T follicular helper cell (primary cell): ENCODE measurements around the gene LRBA.

Source experiments
- DNase-seq: peaks from one replicate; pipeline ENCODE4 v3.0.0-alpha.2; 2020; ENCODE audit warnings: low read depth

The LRBA gene

GRCh38 chr4:150323406-150324325 is 691.4 kb downstream of the LRBA start:
- DNase-seq = no peak

DNA sequence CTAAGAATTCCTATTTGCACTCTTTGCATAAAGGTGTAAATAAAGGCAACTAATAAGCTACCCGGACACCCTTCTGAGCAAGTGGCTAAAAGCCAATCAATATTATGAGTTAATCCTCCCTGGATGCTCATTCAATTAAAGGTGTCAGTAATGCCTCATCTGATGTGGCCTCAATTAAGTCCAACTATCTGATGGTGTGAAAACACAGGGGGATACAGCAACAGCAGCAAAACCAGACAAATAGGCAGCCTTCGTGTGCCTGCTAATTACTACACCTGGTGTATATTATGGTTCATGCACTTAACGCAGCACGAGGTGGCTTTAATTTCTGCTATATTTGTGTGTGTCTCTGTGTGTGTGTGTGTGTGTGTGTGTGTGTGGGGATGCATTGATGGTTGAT is 692.4 kb downstream of the LRBA start:
- no peak for DNase-seq

DNA sequence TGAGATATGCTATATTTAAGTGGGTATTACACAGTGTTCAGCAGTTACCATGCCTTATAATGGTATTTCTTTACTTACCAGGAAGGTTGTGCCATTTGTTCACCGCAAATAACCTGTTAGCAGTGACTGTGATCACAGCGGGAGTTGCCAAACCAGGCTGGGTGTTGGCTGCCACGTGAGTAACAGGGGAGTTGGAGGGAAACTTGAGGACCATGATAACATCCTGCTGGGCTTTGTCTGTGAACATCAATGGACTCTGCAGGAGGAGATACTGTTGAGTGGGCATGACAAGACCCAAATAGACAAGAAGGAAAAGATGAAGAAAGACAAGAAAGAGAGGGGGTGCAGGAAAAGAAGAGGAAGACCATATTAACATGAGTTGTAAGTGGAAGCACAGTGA is 694.0 kb downstream of the LRBA start:
- no peak for DNase-seq

- DNase-seq = no peak
These were observed 696.1 kb downstream of the LRBA start for GRCh38 chr4:150318971-150319370.

- DNase-seq = no peak
These were observed 696.6 kb downstream of the LRBA start for GRCh38 chr4:150318527-150318926.

DNA sequence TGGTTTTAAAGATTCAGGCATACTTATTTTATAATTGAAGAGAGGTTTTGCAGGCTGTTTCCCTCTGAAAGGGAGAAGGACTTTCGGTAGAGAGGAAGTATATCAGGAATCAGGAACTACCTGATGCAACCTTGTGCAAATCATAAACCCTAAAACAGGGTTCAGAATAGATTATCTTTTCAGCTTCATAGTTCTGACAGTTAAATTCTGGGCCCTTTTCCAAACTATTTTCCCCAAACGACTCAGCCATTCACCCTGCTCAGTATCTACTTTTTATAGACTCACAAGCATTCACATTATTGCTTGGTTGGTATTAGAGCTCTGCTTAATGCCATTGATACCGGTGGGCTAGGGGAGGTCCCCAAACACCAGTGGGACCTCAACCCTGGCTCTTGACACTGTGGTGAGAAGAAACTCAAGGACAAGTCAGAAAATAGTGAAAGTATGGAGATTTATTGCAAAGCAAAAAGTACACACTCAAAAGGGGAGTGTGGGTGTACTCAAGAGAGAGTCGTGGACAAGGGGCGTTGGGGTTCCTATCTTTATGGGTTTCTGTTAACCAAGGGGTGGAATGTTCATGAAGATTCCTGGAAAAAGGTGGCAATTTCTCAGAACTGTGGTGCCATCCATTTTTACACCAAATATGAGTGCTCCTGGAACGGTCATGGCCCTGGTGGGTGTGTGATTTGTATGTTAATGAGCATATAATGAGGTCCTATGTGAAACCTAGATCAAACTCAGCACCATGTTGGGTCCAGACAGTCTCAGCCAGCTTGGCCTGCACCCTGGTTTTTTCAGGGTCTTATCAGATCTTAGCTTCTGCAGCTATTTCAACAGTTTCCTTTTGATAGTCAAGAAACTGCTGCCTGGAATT is 698.5 kb downstream of the LRBA start:
- no peak for DNase-seq

DNA sequence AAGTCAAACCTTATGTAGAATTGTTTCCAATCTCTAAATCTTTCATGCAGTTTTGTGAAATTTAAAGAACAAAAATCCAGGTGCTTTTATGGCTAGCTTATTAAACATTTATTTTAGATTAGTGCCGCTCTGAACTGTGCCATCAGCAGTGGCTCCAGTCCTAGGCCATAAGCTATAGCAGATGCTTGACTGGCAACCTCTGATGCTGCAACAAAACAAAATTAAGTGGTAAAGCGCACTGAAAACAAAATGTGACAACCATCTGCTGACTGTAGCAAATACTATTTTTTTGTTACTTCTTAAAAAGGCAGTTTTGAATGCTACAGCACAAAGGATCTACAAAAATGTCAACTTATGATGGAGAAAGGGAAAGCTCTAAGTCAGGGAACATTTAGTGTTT is 699.4 kb downstream of the LRBA start:
- no peak for DNase-seq

DNA sequence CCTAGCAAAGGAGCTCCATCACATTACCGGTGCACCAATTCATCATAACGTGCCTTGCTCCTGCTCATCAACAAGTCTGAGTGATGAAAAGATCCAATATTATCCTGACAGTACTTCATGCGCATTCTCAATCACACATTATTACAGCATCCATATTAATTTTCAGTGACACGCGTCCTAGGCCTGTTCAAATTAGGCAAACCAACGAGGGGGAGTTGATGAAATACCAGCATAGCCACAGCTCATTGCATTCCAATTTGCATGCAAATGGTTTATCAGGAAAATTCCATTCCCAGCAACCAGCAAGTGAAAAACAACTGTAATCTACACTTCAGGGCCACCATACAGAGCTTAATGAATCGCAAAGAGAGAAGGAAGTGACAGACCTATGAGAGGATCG is 699.9 kb downstream of the LRBA start:
- no peak for DNase-seq

DNA sequence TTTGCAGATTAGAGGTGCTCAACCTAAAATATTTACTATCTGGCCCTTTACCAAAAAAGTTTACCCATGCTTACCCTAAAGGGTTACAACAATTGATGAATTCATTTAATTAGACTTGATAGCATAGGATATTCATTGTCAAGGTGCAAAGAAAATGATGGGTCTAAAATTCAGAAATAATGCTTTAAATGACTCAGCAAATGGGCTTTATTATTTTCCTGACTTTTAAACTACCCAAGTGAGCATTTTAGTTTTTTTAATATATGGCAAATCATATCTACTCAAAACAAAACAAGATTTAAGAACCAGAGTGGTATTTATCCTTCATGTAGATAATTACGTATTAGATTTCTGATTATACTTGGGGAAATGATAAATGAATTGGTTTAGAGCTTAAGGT is 701.1 kb downstream of the LRBA start:
- no peak for DNase-seq

- no peak for DNase-seq
These were observed 704.8 kb downstream of the LRBA start for GRCh38 chr4:150310159-150310895.

DNA sequence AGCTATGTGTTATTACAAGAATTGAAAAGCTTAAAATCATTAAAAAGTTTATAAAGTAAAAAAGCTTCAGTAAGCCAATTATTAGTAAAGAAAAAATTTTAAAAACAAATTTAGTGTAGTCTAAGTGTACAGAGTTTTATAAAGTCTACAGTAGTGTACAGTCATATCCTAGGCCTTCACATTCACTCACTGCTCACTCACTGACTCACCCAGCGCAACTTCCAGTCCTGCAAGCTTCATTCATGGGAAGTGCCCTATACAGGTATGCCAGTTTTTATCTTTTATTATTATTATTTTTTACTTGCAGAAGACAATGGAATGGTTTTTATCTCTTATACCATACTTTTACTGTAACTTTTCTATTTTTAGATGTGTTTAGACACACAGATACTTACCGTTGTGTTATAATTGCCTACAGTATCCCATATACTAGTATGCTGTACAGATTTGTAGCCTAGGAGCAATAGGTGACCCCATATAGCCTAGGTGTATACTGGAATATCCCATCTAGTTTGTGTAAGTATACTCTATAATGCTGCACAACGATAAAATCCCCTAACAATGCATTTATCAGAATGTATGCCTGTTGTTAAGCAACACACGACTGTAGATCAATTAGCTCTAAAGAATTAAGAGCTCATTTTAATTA is 706.1 kb downstream of the LRBA start:
- DNase-seq = no peak

- DNase-seq = no peak
These were observed 708.4 kb downstream of the LRBA start for GRCh38 chr4:150306719-150307118.

GRCh38 chr4:150305995-150306394 is 709.1 kb downstream of the LRBA start:
- DNase-seq = no peak

DNA sequence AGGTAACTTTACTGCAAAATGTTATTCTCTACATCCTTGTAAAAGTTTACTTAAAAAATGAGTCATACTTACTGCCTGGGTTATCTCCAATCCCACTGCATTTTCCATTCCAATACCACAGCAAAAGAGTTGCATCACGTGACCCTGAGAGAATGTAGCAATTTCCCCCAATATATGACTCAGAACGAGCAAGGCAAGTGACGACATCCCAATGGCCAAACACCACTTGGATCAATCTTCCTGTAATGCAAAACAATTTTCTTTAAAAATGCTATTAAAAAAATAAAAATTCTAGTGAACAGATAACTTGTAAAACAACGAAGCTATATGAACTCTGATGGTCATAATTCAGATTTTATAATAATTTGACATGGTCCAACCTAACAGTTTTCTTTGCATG is 712.5 kb downstream of the LRBA start:
- no peak for DNase-seq

DNA sequence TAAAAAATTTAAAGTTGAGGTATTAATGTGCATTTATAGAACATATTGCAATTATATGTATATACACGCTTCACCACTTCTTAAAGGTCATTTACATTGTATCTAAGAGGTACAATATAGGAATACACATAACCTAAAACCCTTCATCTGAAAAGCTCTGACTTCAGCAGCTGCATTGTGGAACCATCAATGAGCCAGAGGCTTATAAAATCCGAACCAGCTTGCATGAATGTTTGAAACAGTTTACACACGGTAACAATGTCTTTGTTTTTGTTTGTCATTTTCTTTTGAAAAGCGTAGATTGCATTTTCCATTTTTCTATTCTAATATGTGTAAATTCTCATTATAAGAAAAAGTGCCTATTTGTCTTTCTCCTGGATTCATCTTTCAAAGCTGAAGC is 715.3 kb downstream of the LRBA start:
- DNase-seq = no peak

- peak; percentile 17 for DNase-seq
These were observed 717.1 kb downstream of the LRBA start for GRCh38 chr4:150297861-150298474.

GRCh38 chr4:150289881-150290280 is 725.2 kb downstream of the LRBA start:
- no peak for DNase-seq

- no peak for DNase-seq
These were observed 725.9 kb downstream of the LRBA start for GRCh38 chr4:150289198-150289597.

- no peak for DNase-seq
These were observed 728.4 kb downstream of the LRBA start for GRCh38 chr4:150286656-150287055.

- DNase-seq = no peak
These were observed 731.4 kb downstream of the LRBA start for GRCh38 chr4:150283689-150284088.

DNA sequence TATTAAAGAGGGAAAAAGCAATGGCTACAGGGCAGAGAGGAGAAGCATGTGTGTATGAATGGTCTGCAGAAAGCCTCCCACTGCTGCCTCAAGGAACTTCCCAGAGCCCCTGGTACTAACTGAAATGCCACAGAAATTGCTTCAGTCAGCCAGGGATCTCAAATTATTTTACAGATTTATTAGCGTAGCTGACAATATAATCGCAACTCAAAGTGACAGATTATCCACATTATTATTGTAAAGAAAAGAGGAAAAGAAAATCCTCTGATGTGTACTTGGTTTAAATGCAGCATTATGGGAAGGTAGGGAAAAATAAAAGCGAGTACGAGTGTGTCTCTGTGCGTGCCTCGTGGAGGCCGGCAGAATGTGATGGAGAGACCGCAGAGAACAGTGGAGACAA is 734.1 kb downstream of the LRBA start:
- DNase-seq = no peak
